ENCODE results near the gene F7. TPM values are rescaled to one million over a fixed set of nuclear protein-coding genes. Genes with fewer than 3 reads are reported as not detected.

Gene F7
- total and polyA plus RNA-seq, 12 donors: 0.04 to 0.45 (median 0.20) TPM; not detected in 7

DNA sequence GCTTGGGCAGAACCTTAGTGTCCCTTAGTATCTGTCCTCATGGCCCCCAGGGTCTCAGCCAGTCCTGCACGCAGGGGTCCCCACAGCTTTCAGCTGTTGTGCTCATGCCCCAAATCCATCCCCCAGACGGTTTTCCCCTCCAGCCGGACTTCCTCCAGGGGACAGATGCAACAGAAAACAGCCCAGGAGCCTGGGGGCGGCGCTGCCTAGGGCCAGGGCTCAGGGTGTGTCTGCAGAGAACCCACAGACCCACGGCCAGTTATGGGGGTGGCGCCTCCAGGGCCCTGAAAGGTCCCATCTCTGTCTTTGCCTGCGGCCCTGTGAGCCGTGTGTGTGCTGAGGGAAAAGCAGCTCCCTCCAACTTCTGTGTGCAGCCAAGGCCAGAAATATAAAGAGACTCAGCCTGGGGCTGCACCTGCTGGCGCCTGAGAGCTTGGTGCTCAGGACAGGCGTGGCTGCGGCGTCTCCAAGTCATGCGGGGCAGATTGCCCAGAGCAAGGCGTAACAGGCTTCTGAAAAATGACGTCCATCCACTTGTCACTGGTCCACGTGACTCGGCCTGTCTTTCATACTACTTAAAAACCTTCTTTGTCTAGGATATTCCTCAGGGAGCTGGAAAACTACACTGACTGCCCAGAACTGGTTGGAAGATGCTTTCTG lies 22.1 kb upstream of the F7 start:
- Histone ChIP-seq H3K4me3 (no peak overlapping the region), H3K36me3 (peaks cover 0 to 89% (median 2%) of the 10 kb centered on the region in 9 donors), H3K4me1 (peaks cover 0 to 20% (median 0%) of the 10 kb centered on the region in 9 donors), H3K9me3 (no peaks in the 10 kb centered on the region), H3K27ac (peak overlapping the region in 3 of 10 donors; percentile 21 to 61 (median 47)), H3K27me3 (no peaks in the 10 kb centered on the region)
- intact Hi-C loops (cut with DNase I): no loop called here
- WGBS, 2 donors: 54 to 55% methylated on average over 18 of the region's 18 CpGs
- ATAC-seq (peak; percentile 46 to 87 (median 73)), DNase-seq (peak; percentile 65 to 69)
- TF ChIP-seq, protein P1, sequence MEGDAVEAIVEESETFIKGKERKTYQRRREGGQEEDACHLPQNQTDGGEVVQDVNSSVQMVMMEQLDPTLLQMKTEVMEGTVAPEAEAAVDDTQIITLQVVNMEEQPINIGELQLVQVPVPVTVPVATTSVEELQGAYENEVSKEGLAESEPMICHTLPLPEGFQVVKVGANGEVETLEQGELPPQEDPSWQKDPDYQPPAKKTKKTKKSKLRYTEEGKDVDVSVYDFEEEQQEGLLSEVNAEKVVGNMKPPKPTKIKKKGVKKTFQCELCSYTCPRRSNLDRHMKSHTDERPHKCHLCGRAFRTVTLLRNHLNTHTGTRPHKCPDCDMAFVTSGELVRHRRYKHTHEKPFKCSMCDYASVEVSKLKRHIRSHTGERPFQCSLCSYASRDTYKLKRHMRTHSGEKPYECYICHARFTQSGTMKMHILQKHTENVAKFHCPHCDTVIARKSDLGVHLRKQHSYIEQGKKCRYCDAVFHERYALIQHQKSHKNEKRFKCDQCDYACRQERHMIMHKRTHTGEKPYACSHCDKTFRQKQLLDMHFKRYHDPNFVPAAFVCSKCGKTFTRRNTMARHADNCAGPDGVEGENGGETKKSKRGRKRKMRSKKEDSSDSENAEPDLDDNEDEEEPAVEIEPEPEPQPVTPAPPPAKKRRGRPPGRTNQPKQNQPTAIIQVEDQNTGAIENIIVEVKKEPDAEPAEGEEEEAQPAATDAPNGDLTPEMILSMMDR (IDR thresholded peaks at IDR 0.05): no peak

- TF ChIP-seq, protein P1 (IDR thresholded peaks at IDR 0.05): no peak
- intact Hi-C loops (cut with DNase I): no loop called here
- ATAC-seq (no peak), DNase-seq (peak in 1 of 2 donors; percentile 13)
- H3K36me3 ChIP-seq: peaks cover 0 to 88% (median 4%) of the 10 kb centered on the region in 9 donors
- peaks cover 0 to 13% (median 0%) of the 10 kb centered on the region in 9 donors for H3K4me1 ChIP-seq
- no peak overlapping the region for H3K4me3 ChIP-seq
- WGBS, 2 donors: 93 to 95% methylated on average over 25 of the region's 25 CpGs
- H3K27me3 ChIP-seq: no peaks in the 10 kb centered on the region
- peak overlapping the region in 3 of 10 donors; percentile 21 to 47 (median 23) for H3K27ac ChIP-seq
- no peaks in the 10 kb centered on the region for H3K9me3 ChIP-seq
Measured at GRCh38 chr13:113084094-113084942, 21.3 kb upstream of the F7 start.

DNA sequence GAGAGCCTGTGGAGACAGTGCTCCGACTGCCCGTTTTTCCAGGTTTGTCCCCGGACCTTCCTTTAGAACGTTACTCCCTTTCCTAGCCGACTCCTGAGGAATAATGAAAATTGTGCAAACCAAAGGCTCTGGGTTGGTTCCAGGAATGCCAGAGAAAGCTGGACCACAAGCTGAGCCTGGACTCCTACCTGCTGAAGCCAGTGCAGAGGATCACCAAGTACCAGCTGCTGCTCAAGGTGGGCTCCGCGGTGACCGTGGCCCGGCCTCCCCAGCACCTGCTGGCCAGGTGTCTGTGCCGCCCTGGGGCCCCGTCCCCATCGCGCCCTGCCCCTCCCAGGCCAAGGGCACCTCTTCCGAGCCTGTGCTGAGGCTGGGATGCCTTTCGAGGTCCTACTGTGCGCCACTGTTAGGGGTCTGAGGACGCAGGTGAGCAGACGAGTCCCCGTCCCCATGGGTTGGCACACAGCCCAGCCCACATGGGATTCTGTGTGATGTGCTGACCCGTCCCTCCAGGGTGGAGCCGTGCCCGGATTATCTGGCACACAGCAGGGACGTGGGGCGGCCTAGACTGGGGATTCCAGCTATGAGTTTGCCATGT lies 20.5 kb upstream of the F7 start:
- Histone ChIP-seq H3K36me3 (peaks cover 0 to 93% (median 4%) of the 10 kb centered on the region in 9 donors), H3K9me3 (no peaks in the 10 kb centered on the region), H3K4me3 (no peak overlapping the region), H3K4me1 (peaks cover 0 to 12% (median 0%) of the 10 kb centered on the region in 9 donors), H3K27ac (no peak overlapping the region), H3K27me3 (no peaks in the 10 kb centered on the region)
- TF ChIP-seq, protein P1 (IDR thresholded peaks at IDR 0.05): no peak
- no peak for ATAC-seq
- WGBS, 2 donors: 91 to 92% methylated on average over 24 of the region's 24 CpGs
- intact Hi-C loops (cut with DNase I): no loop called here
- peak in 1 of 2 donors; percentile 13 for DNase-seq

Data from heart right ventricle (tissue), 16 donors.